ENCODE measurements around the gene MAPT. TPM values are rescaled to one million over a fixed set of nuclear protein-coding genes. Genes with fewer than 3 reads are reported as not detected.

Gene MAPT
- total and polyA plus RNA-seq, 2 of the 13 experiments (the other 11 are each of a cell fraction or from before 2014, with no cell fraction given): 2.1 to 2.8 TPM

DNA sequence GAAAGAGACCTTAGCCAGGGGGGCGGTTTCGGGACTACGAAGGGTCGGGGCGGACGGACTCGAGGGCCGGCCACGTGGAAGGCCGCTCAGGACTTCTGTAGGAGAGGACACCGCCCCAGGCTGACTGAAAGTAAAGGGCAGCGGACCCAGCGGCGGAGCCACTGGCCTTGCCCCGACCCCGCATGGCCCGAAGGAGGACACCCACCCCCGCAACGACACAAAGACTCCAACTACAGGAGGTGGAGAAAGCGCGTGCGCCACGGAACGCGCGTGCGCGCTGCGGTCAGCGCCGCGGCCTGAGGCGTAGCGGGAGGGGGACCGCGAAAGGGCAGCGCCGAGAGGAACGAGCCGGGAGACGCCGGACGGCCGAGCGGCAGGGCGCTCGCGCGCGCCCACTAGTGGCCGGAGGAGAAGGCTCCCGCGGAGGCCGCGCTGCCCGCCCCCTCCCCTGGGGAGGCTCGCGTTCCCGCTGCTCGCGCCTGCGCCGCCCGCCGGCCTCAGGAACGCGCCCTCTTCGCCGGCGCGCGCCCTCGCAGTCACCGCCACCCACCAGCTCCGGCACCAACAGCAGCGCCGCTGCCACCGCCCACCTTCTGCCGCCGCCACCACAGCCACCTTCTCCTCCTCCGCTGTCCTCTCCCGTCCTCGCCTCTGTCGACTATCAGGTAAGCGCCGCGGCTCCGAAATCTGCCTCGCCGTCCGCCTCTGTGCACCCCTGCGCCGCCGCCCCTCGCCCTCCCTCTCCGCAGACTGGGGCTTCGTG, at the start of gene MAPT (continued):
- TF ChIP-seq, protein P1, sequence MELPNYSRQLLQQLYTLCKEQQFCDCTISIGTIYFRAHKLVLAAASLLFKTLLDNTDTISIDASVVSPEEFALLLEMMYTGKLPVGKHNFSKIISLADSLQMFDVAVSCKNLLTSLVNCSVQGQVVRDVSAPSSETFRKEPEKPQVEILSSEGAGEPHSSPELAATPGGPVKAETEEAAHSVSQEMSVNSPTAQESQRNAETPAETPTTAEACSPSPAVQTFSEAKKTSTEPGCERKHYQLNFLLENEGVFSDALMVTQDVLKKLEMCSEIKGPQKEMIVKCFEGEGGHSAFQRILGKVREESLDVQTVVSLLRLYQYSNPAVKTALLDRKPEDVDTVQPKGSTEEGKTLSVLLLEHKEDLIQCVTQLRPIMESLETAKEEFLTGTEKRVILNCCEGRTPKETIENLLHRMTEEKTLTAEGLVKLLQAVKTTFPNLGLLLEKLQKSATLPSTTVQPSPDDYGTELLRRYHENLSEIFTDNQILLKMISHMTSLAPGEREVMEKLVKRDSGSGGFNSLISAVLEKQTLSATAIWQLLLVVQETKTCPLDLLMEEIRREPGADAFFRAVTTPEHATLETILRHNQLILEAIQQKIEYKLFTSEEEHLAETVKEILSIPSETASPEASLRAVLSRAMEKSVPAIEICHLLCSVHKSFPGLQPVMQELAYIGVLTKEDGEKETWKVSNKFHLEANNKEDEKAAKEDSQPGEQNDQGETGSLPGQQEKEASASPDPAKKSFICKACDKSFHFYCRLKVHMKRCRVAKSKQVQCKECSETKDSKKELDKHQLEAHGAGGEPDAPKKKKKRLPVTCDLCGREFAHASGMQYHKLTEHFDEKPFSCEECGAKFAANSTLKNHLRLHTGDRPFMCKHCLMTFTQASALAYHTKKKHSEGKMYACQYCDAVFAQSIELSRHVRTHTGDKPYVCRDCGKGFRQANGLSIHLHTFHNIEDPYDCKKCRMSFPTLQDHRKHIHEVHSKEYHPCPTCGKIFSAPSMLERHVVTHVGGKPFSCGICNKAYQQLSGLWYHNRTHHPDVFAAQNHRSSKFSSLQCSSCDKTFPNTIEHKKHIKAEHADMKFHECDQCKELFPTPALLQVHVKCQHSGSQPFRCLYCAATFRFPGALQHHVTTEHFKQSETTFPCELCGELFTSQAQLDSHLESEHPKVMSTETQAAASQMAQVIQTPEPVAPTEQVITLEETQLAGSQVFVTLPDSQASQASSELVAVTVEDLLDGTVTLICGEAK (IDR thresholded peaks at IDR 0.05): no peak
- TF ChIP-seq, protein P1 (CRISPR knock-in tag; IDR thresholded peaks at IDR 0.05): 0 out of 2 replicates have a peak, but pooled peaks have one; percentile 23
- TF ChIP-seq, protein P2, sequence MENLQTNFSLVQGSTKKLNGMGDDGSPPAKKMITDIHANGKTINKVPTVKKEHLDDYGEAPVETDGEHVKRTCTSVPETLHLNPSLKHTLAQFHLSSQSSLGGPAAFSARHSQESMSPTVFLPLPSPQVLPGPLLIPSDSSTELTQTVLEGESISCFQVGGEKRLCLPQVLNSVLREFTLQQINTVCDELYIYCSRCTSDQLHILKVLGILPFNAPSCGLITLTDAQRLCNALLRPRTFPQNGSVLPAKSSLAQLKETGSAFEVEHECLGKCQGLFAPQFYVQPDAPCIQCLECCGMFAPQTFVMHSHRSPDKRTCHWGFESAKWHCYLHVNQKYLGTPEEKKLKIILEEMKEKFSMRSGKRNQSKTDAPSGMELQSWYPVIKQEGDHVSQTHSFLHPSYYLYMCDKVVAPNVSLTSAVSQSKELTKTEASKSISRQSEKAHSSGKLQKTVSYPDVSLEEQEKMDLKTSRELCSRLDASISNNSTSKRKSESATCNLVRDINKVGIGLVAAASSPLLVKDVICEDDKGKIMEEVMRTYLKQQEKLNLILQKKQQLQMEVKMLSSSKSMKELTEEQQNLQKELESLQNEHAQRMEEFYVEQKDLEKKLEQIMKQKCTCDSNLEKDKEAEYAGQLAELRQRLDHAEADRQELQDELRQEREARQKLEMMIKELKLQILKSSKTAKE (CRISPR knock-in tag; IDR thresholded peaks at IDR 0.05; ENCODE audit: borderline replicate concordance): no peak
- TF ChIP-seq PCBP2 (optimal IDR thresholded peaks at IDR 0.05; ENCODE audit: low read depth, low read length, poor library complexity, severe bottlenecking) (no peak), ISL2 (CRISPR knock-in tag; IDR thresholded peaks at IDR 0.05) (peak; percentile 51; the same call in 1 of the 2 replicates), MEF2D (CRISPR knock-in tag; IDR thresholded peaks at IDR 0.05) (no peak), TBP (CRISPR knock-in tag; IDR thresholded peaks at IDR 0.05) (0 out of 2 replicates have a peak, but pooled peaks have one; percentile 62), ZSCAN30 (CRISPR knock-in tag; IDR thresholded peaks at IDR 0.05) (no peak)
- TF ChIP-seq, protein P3, sequence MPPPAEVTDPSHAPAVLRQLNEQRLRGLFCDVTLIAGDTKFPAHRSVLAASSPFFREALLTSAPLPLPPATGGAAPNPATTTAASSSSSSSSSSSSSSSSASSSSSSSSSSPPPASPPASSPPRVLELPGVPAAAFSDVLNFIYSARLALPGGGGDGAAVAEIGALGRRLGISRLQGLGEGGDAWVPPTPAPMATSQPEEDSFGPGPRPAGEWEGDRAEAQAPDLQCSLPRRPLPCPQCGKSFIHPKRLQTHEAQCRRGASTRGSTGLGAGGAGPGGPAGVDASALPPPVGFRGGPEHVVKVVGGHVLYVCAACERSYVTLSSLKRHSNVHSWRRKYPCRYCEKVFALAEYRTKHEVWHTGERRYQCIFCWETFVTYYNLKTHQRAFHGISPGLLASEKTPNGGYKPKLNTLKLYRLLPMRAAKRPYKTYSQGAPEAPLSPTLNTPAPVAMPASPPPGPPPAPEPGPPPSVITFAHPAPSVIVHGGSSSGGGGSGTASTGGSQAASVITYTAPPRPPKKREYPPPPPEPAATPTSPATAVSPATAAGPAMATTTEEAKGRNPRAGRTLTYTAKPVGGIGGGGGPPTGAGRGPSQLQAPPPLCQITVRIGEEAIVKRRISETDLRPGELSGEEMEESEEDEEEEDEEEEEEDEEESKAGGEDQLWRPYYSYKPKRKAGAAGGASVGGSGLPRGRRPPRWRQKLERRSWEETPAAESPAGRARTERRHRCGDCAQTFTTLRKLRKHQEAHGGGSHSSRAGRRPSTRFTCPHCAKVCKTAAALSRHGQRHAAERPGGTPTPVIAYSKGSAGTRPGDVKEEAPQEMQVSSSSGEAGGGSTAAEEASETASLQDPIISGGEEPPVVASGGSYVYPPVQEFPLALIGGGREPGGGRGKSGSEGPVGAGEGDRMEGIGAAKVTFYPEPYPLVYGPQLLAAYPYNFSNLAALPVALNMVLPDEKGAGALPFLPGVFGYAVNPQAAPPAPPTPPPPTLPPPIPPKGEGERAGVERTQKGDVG (CRISPR knock-in tag; IDR thresholded peaks at IDR 0.05; ENCODE audit: borderline replicate concordance): peak; percentile 82
- TF ChIP-seq, protein P4, sequence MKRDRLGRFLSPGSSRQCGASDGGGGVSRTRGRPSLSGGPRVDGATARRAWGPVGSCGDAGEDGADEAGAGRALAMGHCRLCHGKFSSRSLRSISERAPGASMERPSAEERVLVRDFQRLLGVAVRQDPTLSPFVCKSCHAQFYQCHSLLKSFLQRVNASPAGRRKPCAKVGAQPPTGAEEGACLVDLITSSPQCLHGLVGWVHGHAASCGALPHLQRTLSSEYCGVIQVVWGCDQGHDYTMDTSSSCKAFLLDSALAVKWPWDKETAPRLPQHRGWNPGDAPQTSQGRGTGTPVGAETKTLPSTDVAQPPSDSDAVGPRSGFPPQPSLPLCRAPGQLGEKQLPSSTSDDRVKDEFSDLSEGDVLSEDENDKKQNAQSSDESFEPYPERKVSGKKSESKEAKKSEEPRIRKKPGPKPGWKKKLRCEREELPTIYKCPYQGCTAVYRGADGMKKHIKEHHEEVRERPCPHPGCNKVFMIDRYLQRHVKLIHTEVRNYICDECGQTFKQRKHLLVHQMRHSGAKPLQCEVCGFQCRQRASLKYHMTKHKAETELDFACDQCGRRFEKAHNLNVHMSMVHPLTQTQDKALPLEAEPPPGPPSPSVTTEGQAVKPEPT (CRISPR knock-in tag; IDR thresholded peaks at IDR 0.05; ENCODE audit: low read depth): 0 out of 2 replicates have a peak, but pooled peaks have one; percentile 25

Data from HepG2 (cell line).